ENCODE results near the gene DGCR6L.

DNA sequence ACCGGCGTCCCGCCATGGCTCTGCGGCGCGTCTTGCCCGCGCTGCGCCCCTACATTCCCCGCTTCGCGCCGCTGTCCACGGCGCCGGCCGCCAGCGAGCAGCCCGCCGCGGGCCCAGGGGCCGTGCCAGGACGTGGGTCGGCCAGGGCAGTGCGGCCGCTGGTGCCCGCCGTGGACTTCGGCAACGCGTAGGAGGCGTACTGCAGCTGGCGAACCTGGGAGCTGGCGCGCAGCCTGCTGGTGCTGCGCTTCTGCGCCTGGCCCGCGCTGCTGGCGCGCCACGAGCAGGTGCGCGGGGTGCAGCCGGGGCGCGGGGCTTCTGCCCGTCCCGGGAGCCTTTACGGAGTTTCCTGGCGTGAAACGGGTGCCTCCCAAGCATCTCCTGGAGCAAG lies 20.1 kb downstream of the DGCR6L start:
- TF ChIP-seq, protein P1, sequence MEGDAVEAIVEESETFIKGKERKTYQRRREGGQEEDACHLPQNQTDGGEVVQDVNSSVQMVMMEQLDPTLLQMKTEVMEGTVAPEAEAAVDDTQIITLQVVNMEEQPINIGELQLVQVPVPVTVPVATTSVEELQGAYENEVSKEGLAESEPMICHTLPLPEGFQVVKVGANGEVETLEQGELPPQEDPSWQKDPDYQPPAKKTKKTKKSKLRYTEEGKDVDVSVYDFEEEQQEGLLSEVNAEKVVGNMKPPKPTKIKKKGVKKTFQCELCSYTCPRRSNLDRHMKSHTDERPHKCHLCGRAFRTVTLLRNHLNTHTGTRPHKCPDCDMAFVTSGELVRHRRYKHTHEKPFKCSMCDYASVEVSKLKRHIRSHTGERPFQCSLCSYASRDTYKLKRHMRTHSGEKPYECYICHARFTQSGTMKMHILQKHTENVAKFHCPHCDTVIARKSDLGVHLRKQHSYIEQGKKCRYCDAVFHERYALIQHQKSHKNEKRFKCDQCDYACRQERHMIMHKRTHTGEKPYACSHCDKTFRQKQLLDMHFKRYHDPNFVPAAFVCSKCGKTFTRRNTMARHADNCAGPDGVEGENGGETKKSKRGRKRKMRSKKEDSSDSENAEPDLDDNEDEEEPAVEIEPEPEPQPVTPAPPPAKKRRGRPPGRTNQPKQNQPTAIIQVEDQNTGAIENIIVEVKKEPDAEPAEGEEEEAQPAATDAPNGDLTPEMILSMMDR (IDR thresholded peaks at IDR 0.05) = peak in 2 of 4 experiments; percentile 7 to 14
- TF ChIP-seq POLR2A (IDR thresholded peaks at IDR 0.05) = no peak
